GM06990 (cell line): Measurements from ENCODE around the gene VPS16.

Experiments
- DNase-seq: peaks from one replicate; pipeline ENCODE4 v3.0.0-alpha.2; 2011; ENCODE audit not compliant: insufficient read length; ENCODE audit errors: extremely low read depth
- H3K27me3 ChIP-seq: replicated peaks from 2 replicates; pipeline ENCODE4 v1.6.0; 2011; ENCODE audit warnings: low read length; ENCODE audit not compliant: control insufficient read depth, insufficient read depth
- H3K36me3 ChIP-seq: 2 replicates; pipeline ENCODE4 v1.5.1; 2011; ENCODE audit warnings: low read length; ENCODE audit not compliant: control insufficient read depth, insufficient read depth
- H3K4me3 ChIP-seq: replicated peaks from 2 replicates; pipeline ENCODE4 v1.5.1; 2011; ENCODE audit warnings: low read depth, mild to moderate bottlenecking, control low read depth, low read length
- TF ChIP-seq, protein P1 (sequence below): IDR thresholded peaks from 2 replicates; pipeline ENCODE4 v1.5.1; 2011; ENCODE audit warnings: low read length, control low read depth, mild to moderate bottlenecking, inconsistent platforms; ENCODE audit not compliant: insufficient read depth, poor library complexity, severe bottlenecking

Gene VPS16

GRCh38 chr20:2835331-2835796 lies 5.2 kb upstream of the VPS16 start:
- no peak for DNase-seq
- Histone ChIP-seq H3K27me3 (no peaks in the 10 kb centered on the region), H3K36me3 (no peaks in the 10 kb centered on the region; the same call in 1 of the 2 replicates), H3K4me3 (no peak overlapping the region)
- TF ChIP-seq, protein P1, sequence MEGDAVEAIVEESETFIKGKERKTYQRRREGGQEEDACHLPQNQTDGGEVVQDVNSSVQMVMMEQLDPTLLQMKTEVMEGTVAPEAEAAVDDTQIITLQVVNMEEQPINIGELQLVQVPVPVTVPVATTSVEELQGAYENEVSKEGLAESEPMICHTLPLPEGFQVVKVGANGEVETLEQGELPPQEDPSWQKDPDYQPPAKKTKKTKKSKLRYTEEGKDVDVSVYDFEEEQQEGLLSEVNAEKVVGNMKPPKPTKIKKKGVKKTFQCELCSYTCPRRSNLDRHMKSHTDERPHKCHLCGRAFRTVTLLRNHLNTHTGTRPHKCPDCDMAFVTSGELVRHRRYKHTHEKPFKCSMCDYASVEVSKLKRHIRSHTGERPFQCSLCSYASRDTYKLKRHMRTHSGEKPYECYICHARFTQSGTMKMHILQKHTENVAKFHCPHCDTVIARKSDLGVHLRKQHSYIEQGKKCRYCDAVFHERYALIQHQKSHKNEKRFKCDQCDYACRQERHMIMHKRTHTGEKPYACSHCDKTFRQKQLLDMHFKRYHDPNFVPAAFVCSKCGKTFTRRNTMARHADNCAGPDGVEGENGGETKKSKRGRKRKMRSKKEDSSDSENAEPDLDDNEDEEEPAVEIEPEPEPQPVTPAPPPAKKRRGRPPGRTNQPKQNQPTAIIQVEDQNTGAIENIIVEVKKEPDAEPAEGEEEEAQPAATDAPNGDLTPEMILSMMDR, result no peak

DNA sequence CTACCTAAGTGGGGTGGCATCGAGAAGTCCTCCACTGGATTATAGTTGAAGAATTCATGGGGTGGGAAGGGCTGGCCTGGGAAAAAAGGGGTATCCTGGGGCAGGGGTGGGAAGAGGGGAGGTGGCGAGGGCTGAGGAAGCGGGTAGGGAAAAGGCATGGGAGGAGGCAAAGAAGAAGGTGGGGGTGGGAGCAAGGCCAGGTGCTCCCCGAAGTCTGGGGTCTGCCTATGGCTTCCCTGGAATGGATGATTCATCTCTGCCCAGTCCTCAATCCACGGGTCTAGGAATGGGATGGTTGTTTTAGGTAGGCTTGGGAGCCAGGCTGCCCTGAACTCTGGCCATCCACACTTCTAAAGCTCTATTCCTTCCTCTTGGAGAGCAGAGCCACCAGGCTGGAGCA lies 4.5 kb upstream of the VPS16 start:
- no peak for DNase-seq
- no peaks in the 10 kb centered on the region; the same call in 1 of the 2 replicates for H3K36me3 ChIP-seq
- no peak overlapping the region for H3K4me3 ChIP-seq
- H3K27me3 ChIP-seq, result no peaks in the 10 kb centered on the region
- TF ChIP-seq, protein P1, result no peak

DNA sequence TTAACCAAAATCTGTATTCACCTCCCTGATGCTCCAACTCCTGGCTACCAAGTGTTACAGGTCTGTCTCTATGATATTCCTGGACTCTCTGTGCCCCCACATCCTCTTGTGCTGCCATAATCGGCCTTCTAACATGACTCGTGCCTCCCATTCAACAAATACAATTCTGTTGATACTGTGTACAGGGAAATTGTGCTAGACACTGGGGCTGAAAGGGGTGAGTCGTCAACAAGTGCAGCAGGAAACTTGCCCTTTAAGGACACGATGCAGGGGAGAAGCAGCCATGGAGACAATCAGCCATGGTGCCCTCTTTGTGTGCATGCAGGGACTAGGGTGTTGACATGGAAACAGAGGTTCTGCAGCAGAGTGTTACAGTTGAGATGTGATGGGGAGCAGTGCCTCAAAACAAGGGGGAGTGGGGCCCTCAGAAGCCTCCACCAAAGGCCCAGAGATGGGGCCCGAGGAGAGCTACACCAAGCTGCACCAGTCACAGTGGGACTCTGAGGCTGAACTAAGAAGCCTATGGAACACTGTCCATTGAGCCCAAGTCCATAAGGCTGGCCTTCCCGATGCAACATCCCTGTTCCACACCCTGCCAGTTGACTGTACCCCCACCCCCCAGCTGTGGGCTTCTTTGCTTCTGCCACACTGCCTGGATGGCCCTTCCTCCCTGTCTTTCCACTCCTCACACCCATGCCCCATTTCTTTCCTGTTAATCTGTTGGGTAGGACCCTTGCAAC lies 3.2 kb upstream of the VPS16 start:
- no peak for DNase-seq
- Histone ChIP-seq H3K27me3 (no peaks in the 10 kb centered on the region), H3K4me3 (no peak overlapping the region), H3K36me3 (no peaks in the 10 kb centered on the region; the same call in 1 of the 2 replicates)
- TF ChIP-seq, protein P1, result no peak

GRCh38 chr20:2838170-2838797 lies 2.3 kb upstream of the VPS16 start:
- H3K36me3 ChIP-seq, result no peaks in the 10 kb centered on the region; the same call in 1 of the 2 replicates
- H3K4me3 ChIP-seq, result no peak overlapping the region
- DNase-seq, result peak; percentile 69
- no peaks in the 10 kb centered on the region for H3K27me3 ChIP-seq
- TF ChIP-seq, protein P1, result no peak

DNA sequence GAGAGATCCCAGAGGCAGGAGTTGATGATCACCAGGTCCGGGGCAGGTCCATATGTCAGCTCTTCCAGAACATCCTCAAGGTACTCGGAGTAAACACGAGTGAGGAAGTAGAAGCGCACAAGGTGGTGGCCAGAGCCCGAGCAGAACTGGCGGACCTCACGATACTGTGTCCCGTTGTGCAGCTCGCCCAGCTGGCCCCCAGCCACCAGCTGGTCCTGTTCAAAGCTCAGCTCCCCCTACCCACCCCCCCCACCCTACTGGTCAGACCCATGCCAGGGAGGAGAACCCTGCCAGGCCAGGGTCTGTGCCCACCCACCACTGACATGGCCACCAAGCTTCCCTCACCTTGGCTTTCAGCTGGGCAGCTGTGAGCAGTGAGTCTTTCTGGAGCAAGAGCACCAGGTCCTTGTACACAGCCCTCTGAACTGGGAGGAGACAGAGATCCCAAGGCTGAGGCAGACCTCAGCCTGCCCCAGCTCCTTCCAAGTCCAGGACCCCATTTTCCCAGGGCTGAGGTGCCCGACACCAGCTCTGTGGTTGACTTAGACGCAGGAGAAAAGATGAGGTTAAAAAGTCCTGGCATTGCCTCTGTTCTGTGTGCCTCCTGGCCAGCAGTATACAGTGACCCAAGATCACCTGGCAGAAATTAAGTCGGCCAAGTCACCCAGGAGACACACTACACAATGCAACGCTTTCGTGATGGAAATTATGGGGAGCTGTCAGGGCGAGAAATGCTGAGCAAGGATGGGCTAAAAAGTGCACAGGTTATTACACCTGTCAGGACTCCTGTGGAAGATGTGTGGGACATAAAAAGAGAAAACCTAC lies 1.5 kb upstream of the VPS16 start:
- Histone ChIP-seq H3K4me3 (no peak overlapping the region), H3K27me3 (no peaks in the 10 kb centered on the region), H3K36me3 (no peaks in the 10 kb centered on the region; the same call in 1 of the 2 replicates)
- DNase-seq, result no peak
- TF ChIP-seq, protein P1, result no peak
